Smooth muscle cell (in vitro differentiated cells): Measurements from ENCODE around the gene RTCA. TPM values are rescaled to one million over a fixed set of nuclear protein-coding genes. Genes with fewer than 3 reads are reported as not detected.

Experiments used
- DNase-seq: peaks from one replicate; lab custom pipeline; 2025; ENCODE audit not compliant: unreplicated experiment; lab: John Stamatoyannopoulos, UW
- H2AFZ ChIP-seq: fragments of 200-600 bp; sonication (generic); 2 replicates; pipeline ENCODE4 v1.6.0; 2016; ENCODE audit warnings: antibody characterized with exemption, low read depth, mild to moderate bottlenecking
- H3F3A ChIP-seq: fragments of 200-600 bp; sonication (generic); 2 replicates; pipeline ENCODE4 v1.6.0; 2017; ENCODE audit warnings: antibody characterized with exemption, low read depth
- H3K27ac ChIP-seq: fragments of 200-600 bp; sonication (generic); 2 replicates; pipeline ENCODE4 v1.5.1; 2016; ENCODE audit warnings: low read depth, mild to moderate bottlenecking
- H3K27me3 ChIP-seq: fragments of 200-600 bp; sonication (generic); 2 replicates; pipeline ENCODE4 v1.6.1; 2016; ENCODE audit warnings: low read depth, mild to moderate bottlenecking
- H3K36me3 ChIP-seq: fragments of 200-600 bp; sonication (generic); 2 replicates; pipeline ENCODE4 v1.5.1; 2016; ENCODE audit warnings: low read depth
- H3K4me1 ChIP-seq: fragments of 200-600 bp; sonication (generic); 2 replicates; pipeline ENCODE4 v1.5.1; 2016; ENCODE audit warnings: low read depth
- H3K4me2 ChIP-seq: fragments of 200-600 bp; sonication (generic); 2 replicates; pipeline ENCODE4 v1.6.0; 2016; ENCODE audit warnings: mild to moderate bottlenecking
- H3K4me3 ChIP-seq: fragments of 200-600 bp; sonication (generic); 2 replicates; pipeline ENCODE4 v1.5.1; 2016; ENCODE audit warnings: mild to moderate bottlenecking
- H3K79me2 ChIP-seq: fragments of 200-600 bp; sonication (generic); 2 replicates; pipeline ENCODE4 v1.6.0; 2016; ENCODE audit warnings: low read depth, mild to moderate bottlenecking
- H3K9ac ChIP-seq: fragments of 200-600 bp; sonication (generic); 2 replicates; pipeline ENCODE4 v1.6.0; 2016; ENCODE audit warnings: low read depth
- H3K9me3 ChIP-seq: fragments of 200-600 bp; sonication (generic); replicated peaks from 2 replicates; pipeline ENCODE4 v1.5.1; 2016; ENCODE audit warnings: low read depth
- H4K20me1 ChIP-seq: fragments of 200-600 bp; sonication (generic); 2 replicates; pipeline ENCODE4 v1.6.0; 2016; ENCODE audit warnings: low read depth
- CTCF ChIP-seq: fragments of 200-600 bp; sonication (generic); IDR thresholded peaks from 2 replicates; pipeline ENCODE4 v1.5.1; 2017; ENCODE audit warnings: borderline replicate concordance, mild to moderate bottlenecking, antibody characterized with exemption; ENCODE audit not compliant: insufficient read depth, poor library complexity, severe bottlenecking
- whole genome bisulfite sequencing: methylation state at CpG from one replicate; pipeline ENCODE4 v1.1.7; 2016; ENCODE audit warnings: low lambda C conversion rate; 5-methylcytosine and 5-hydroxymethylcytosine counted together
- polyA plus RNA-seq: library from polyadenylated mRNA; unstranded; fragments of >200 nt; fragmentation: Nextera tagmentation; extraction: Ambion mirVana; gene quantifications from 2 replicates; pipeline ENCODE4 v1.2.1, GENCODE V29; 2016
- total RNA-seq: library from RNA; depleted of rRNA; stranded (reverse); fragments of >200 nt; gene quantifications from 2 replicates; pipeline ENCODE4 v1.2.3, GENCODE V29; 2014

Gene RTCA
- total and polyA plus RNA-seq, 2 experiments from 2014 or later = 51.7 to 67.5 TPM

- Histone ChIP-seq H3K27ac (no peak overlapping the region), H3K9me3 (no peaks in the 10 kb centered on the region), H3K4me2 (no peak overlapping the region), H3K4me3 (no peak overlapping the region), H4K20me1 (no peaks in the 10 kb centered on the region), H3K9ac (no peak overlapping the region), H3K79me2 (no peaks in the 10 kb centered on the region), H3F3A (no peaks in the 10 kb centered on the region), H3K36me3 (peaks cover 18% of the 10 kb centered on the region), H3K27me3 (no peaks in the 10 kb centered on the region), H2AFZ (no peak overlapping the region), H3K4me1 (no peaks in the 10 kb centered on the region)
- no peak for TF ChIP-seq CTCF
- no peak for DNase-seq
- WGBS = 98% methylated on average over 2 of the region's 2 CpGs
Measured at GRCh38 chr1:100219883-100220282, 46.1 kb upstream of the RTCA start.

- no peaks in the 10 kb centered on the region for H3K4me1 ChIP-seq
- H3K9ac ChIP-seq = no peak overlapping the region
- H3K9me3 ChIP-seq = no peaks in the 10 kb centered on the region
- no peaks in the 10 kb centered on the region for H4K20me1 ChIP-seq
- no peaks in the 10 kb centered on the region for H3K79me2 ChIP-seq
- H3K27ac ChIP-seq = no peak overlapping the region
- H3K4me2 ChIP-seq = no peak overlapping the region
- H3K27me3 ChIP-seq = no peaks in the 10 kb centered on the region
- H2AFZ ChIP-seq = no peak overlapping the region
- no peaks in the 10 kb centered on the region for H3F3A ChIP-seq
- DNase-seq = no peak
- H3K4me3 ChIP-seq = no peak overlapping the region
- peaks cover 7% of the 10 kb centered on the region for H3K36me3 ChIP-seq
- TF ChIP-seq CTCF = no peak
Measured at GRCh38 chr1:100222428-100222827, 43.6 kb upstream of the RTCA start.

- Histone ChIP-seq H3K4me2 (no peak overlapping the region), H3K4me3 (no peak overlapping the region), H3K36me3 (peaks cover 8% of the 10 kb centered on the region), H3K27ac (no peak overlapping the region), H4K20me1 (no peaks in the 10 kb centered on the region), H3K9ac (no peak overlapping the region), H3K79me2 (no peaks in the 10 kb centered on the region), H3K4me1 (no peaks in the 10 kb centered on the region), H2AFZ (no peak overlapping the region), H3K27me3 (no peaks in the 10 kb centered on the region), H3K9me3 (no peaks in the 10 kb centered on the region), H3F3A (no peaks in the 10 kb centered on the region)
- no peak for TF ChIP-seq CTCF
- no peak for DNase-seq
- WGBS = 97% methylated on average over 4 of the region's 4 CpGs
Measured at GRCh38 chr1:100229681-100230443, 36.2 kb upstream of the RTCA start.

- H3K27me3 ChIP-seq = no peaks in the 10 kb centered on the region
- H3K4me2 ChIP-seq = no peak overlapping the region
- no peak overlapping the region for H2AFZ ChIP-seq
- no peak overlapping the region for H3K9ac ChIP-seq
- DNase-seq = no peak
- peaks cover 8% of the 10 kb centered on the region for H3K36me3 ChIP-seq
- H3K9me3 ChIP-seq = no peaks in the 10 kb centered on the region
- WGBS = 95% methylated on average over 2 of the region's 2 CpGs
- H3K79me2 ChIP-seq = no peaks in the 10 kb centered on the region
- H3F3A ChIP-seq = no peaks in the 10 kb centered on the region
- no peaks in the 10 kb centered on the region for H4K20me1 ChIP-seq
- TF ChIP-seq CTCF = no peak
- no peak overlapping the region for H3K4me3 ChIP-seq
- no peaks in the 10 kb centered on the region for H3K4me1 ChIP-seq
- H3K27ac ChIP-seq = no peak overlapping the region
Measured at GRCh38 chr1:100230765-100231164, 35.3 kb upstream of the RTCA start.
